Right lung (tissue), 5 donors: ENCODE measurements around the gene UAP1L1. TPM values are rescaled to one million over a fixed set of nuclear protein-coding genes. Genes with fewer than 3 reads are reported as not detected.
A peak's percentile ranks its signal among the peaks of the same experiment; 100 is the strongest.

Experiments
- DNase-seq, 2 donors: peaks; one replicate each; pipeline ENCODE4 v3.0.0-alpha.2; 2013
- polyA plus RNA-seq, 5 donors: library from polyadenylated mRNA; unstranded; fragments of 120-200 nt; gene quantifications; one replicate each; pipeline versions ENCODE4 v1.2.1 to v1.2.3, GENCODE V29; 2013; ENCODE audit warnings: inconsistent platforms in 1 of 5, low replicate concordance in 1 of 5; ENCODE audit not compliant: insufficient read length in 5 of 5, insufficient read depth in 1 of 5

The UAP1L1 gene
- polyA plus RNA-seq, 5 donors, result 4.6 to 8.4 (median 5.6) TPM

- no peak for DNase-seq
Observed at GRCh38 chr9:137073992-137074399, 3.3 kb upstream of the UAP1L1 start.

- no peak for DNase-seq
Observed at GRCh38 chr9:137074657-137075274, 2.6 kb upstream of the UAP1L1 start.

GRCh38 chr9:137075275-137075775, 2.0 kb upstream of the UAP1L1 start:
- no peak for DNase-seq

- DNase-seq, result no peak
Observed at GRCh38 chr9:137076636-137077009, 694 bp upstream of the UAP1L1 start.

GRCh38 chr9:137077758-137078693, 709 bp downstream of the UAP1L1 start:
- no peak for DNase-seq

- no peak for DNase-seq
Observed at GRCh38 chr9:137078701-137079400, 1.5 kb downstream of the UAP1L1 start.

GRCh38 chr9:137079401-137079787, 2.1 kb downstream of the UAP1L1 start:
- DNase-seq, result no peak

GRCh38 chr9:137080260-137081122, 3.2 kb downstream of the UAP1L1 start:
- no peak for DNase-seq

GRCh38 chr9:137082222-137082924, 5.1 kb downstream of the UAP1L1 start:
- DNase-seq, result no peak

- DNase-seq, result no peak
Observed at GRCh38 chr9:137082925-137083290, 5.6 kb downstream of the UAP1L1 start.

GRCh38 chr9:137083394-137084004, 6.2 kb downstream of the UAP1L1 start:
- no peak for DNase-seq

- DNase-seq, result no peak
Observed at GRCh38 chr9:137084526-137084925, 7.2 kb downstream of the UAP1L1 start.

GRCh38 chr9:137085920-137086530, 8.7 kb downstream of the UAP1L1 start:
- DNase-seq, result peak in 1 of 2 donors; percentile 27

- DNase-seq, result peak; percentile 99
Observed at GRCh38 chr9:137086531-137087408, 9.5 kb downstream of the UAP1L1 start, which contains the start of gene MAN1B1. MAN1B1 (plus strand) TSS chr9:137086985; CDS start chr9:137087000, 15 bp downstream.

GRCh38 chr9:137087409-137087925, 10.2 kb downstream of the UAP1L1 start:
- no peak for DNase-seq

- no peak for DNase-seq
Observed at GRCh38 chr9:137088121-137088520, 10.8 kb downstream of the UAP1L1 start.

GRCh38 chr9:137089232-137089947, 12.1 kb downstream of the UAP1L1 start:
- DNase-seq, result no peak
